Left lobe of liver (tissue), 2 donors: ENCODE data around the gene INPP5A. TPM values are rescaled to one million over a fixed set of nuclear protein-coding genes. Genes with fewer than 3 reads are reported as not detected.

ENCODE experiments used
- ATAC-seq: fragments of 200-7000 bp; cut with Tn5 transposase; one replicate; pipeline ENCODE4 v1.9.1; 2020; ENCODE audit warnings: mild to moderate bottlenecking, moderate library complexity
- DNase-seq: peaks from one replicate; pipeline ENCODE4 v3.0.0-alpha.2; 2020; ENCODE audit warnings: low spot score
- total RNA-seq: library from RNA; stranded (reverse); gene quantifications from one replicate; pipeline ENCODE4 v1.2.1, GENCODE V29; 2021
- donor health status: DM: no; HTN: no; CAD: no; lungs with moderate emphysema.
- donor health status: DM: no; HTN: yes; CAD: no.

INPP5A gene
- total RNA-seq, 1 donor from 2014 or later = 18.3 TPM

GRCh38 chr10:132591166-132591971 lies 53.8 kb downstream of the INPP5A start:
- DNase-seq (peak; percentile 82), ATAC-seq (peak; percentile 84)

- no peak for DNase-seq
- peak; percentile 37 for ATAC-seq
These were observed 55.3 kb downstream of the INPP5A start for GRCh38 chr10:132592790-132593383.

GRCh38 chr10:132593389-132593788 lies 55.8 kb downstream of the INPP5A start:
- ATAC-seq = no peak
- no peak for DNase-seq

DNA sequence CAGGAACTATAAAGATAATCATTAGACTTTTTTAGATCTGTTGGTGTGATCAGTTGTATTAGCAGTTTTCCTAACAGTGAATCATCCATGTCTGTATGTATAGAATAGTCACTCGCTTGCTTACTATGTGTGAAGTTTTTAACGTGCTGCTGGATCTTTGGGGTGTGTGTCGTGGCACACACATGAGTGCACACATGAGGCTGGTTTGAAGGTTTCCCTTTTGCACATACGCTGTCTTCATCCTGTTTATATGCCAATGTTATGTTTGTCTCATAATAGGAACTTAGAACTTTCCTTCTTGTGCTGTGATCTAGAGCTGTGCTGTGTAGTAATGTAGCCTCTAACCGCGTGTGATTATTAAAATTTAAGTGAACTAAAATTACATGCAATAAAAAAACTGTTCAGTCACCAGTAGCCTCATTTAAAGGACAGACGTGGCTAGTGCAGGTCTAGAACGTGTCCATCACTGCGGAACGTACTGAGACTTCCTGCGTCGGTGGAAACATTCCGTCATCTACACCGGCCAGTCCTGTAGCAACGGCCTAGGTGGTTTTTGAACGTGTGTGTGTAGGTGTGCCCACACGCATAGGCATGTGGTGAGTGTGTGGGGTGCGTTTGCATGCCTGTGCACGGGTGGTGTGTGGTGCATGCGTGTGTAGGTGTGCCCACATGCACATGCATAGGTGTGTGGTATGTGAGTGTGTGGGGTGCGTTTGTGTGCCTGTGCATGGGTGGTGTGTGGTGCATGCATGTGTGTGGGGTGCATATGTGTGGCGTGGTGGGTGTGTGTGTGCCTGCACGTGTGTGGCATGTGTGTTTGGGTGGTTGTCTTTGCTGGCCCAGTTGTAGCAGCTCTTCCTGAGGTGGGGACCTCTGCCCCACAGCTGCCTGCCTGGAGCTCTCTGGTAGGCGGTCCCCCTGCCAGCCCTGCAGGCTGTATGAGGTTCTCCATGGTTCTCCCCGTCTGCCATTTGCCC lies 56.6 kb downstream of the INPP5A start:
- peak; percentile 40 for DNase-seq
- ATAC-seq = no peak

- ATAC-seq = no peak
- DNase-seq = no peak
These were observed 57.4 kb downstream of the INPP5A start for GRCh38 chr10:132595021-132595420.

- DNase-seq = no peak
- ATAC-seq = no peak
These were observed 58.3 kb downstream of the INPP5A start for GRCh38 chr10:132595854-132596253.

DNA sequence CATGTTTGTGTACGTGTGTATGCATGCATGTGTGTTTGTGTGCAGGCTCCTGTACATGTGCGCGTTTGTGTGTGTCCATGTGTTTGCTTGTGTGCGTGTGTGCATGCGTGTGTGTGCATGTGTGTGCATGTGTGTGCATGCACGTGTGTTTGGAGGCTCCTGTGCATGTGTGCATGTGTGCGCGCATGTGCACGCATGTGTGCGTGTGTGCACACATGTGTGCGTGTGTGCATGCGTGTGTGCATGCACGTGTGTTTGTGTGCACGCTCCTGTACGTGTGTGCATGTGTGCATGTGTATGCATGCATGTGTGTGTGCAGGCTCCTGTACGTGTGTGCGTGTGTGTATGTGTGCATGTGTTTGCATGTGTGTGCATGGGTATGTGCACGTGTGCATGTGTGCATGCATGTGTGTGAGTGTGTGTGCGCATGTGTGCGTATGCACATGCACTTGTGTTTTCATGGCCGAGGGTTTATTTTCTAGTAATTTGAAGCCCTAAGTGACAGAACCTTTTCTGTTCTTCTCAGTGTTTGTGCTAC lies 59.2 kb downstream of the INPP5A start:
- DNase-seq = no peak
- ATAC-seq = no peak

DNA sequence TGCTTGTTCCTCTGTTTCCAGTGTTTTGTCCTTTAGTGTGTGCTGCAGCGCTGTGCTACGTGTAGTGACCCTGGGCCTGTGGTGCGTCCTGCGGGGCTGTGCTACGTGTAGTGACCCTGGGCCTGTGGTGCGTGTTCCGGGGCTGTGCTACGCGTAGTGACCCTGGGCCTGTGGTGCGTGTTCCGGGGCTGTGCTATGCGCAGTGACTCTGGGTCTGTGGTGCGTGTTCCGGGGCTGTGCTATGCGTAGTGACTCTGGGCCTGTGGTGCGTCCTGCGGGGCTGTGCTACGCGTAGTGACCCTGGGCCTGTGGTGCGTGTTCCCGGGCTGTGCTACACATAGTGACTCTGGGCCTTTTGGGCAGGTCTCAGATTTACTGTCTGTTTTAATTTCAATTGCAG lies 60.1 kb downstream of the INPP5A start:
- DNase-seq (no peak), ATAC-seq (no peak)

GRCh38 chr10:132599023-132599618 lies 61.5 kb downstream of the INPP5A start:
- DNase-seq (peak; percentile 50), ATAC-seq (peak; percentile 79)

DNA sequence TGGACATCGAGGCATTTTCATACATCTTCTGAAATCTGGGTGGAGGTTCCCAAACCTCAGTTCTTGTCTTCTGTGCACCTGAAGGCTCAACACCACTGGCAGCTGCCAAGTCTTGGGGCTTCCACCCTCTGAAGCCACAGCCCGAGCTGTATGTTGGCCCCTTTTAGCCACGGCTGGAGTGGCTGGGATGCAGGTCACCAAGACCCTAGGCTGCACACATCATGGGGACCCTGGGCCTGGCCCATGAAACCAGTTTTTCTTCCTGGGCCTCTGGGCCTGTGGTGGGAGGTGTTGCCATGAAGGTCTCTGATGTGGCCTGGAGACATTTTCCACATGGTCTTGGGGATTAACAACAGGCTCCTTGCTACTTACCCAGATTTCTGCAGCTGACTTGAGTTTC lies 62.1 kb downstream of the INPP5A start:
- DNase-seq (peak; percentile 28), ATAC-seq (no peak)

- DNase-seq (no peak), ATAC-seq (no peak)
These were observed 62.8 kb downstream of the INPP5A start for GRCh38 chr10:132600416-132600815.

- ATAC-seq (no peak), DNase-seq (no peak)
These were observed 64.0 kb downstream of the INPP5A start for GRCh38 chr10:132601567-132601966.

DNA sequence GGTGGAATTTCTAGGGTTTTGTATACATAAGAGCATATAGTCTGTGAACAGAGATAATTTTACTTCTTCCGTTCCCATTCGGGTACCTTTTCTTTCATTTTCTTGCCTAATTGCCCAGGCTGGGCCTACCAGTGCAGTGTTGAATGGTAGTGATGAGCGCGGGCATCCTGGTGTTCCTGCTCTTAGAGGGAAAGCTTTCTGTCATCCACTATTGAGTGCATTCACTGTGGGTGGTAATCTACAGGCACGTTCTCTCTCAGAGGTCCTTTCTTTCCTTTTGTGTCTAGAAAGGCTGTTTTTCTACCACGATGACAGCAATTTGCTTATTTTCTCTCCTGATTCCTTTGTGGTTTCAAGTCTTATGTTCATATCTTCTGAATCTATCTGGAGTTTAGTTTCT lies 65.0 kb downstream of the INPP5A start:
- ATAC-seq (no peak), DNase-seq (no peak)

DNA sequence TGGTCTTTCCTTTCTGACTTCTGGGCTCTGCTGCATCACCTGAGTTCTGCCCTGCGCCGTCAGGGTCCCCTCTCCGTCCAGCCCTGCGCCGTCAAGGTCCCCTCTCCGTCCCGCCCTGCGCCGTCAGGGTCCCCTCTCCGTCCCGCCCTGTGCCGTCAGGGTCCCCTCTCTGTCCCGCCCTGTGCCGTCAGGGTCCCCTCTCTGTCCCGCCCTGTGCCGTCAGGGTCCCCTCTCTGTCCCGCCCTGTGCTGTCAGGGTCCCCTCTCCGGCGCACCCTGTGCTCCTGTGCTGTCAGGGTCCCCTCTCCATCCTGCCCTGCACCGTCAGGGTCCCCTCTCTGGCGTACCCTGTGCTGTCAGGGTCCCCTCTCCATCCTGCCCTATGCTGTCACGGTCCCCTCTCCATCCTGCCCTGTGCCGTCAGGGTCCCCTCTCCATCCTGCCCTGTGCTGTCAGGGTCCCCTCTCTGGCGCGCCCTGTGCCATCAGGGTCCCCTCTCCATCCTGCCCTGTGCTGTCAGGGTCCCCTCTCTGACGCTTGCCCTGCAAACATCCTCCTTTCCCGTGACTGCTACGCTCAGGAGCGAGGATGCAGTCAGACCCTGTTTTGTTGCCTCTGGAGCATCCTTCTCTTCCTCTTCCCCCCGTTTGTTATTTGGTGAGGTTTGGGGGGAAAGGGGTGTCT lies 66.4 kb downstream of the INPP5A start:
- DNase-seq = peak; percentile 24
- no peak for ATAC-seq

DNA sequence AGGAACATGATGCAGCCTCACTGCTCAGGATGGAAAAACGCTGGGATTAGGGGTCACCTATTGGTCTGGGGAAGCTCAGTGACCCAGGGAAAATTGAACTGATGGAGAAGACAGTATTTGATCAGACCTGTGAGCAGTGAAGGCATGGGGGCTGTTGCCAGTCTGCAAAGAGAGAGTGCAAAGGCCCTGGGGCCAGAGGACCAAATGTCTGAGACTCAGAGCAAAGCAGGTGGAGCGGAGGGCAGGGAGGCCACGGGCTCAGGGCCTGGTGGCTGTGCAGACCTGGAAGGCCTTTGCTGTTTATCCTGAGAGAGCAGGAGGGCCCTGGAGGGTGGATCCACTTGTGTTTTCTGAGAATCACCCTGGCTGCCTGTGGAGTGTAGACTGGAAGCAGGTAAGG lies 67.1 kb downstream of the INPP5A start:
- peak; percentile 26 for DNase-seq
- ATAC-seq = no peak

GRCh38 chr10:132605390-132605789 lies 67.8 kb downstream of the INPP5A start:
- peak; percentile 40 for DNase-seq
- no peak for ATAC-seq

DNA sequence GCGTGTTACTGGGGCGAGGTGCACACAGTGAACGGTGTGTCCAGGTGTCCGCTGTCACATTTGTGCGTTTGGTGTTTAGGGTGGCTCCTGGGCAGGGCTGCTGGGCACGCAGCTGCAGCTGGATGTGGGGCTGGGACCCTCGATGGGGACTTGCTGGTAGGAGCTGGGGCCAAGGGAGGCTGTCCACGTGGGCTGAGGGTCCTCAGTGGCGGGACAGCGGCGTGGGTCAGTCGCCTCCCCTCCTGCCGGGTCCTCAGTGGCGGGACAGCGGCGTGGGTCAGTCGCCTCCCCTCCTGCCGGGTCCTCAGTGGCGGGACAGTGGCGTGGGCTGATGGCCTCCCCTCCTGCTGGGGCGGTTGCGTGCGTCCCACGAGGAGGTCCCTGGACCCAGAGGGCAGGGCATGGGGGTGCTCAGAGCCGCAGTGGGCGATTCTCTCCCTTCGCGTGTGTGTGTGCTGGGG lies 68.5 kb downstream of the INPP5A start:
- ATAC-seq = no peak
- peak; percentile 33 for DNase-seq

DNA sequence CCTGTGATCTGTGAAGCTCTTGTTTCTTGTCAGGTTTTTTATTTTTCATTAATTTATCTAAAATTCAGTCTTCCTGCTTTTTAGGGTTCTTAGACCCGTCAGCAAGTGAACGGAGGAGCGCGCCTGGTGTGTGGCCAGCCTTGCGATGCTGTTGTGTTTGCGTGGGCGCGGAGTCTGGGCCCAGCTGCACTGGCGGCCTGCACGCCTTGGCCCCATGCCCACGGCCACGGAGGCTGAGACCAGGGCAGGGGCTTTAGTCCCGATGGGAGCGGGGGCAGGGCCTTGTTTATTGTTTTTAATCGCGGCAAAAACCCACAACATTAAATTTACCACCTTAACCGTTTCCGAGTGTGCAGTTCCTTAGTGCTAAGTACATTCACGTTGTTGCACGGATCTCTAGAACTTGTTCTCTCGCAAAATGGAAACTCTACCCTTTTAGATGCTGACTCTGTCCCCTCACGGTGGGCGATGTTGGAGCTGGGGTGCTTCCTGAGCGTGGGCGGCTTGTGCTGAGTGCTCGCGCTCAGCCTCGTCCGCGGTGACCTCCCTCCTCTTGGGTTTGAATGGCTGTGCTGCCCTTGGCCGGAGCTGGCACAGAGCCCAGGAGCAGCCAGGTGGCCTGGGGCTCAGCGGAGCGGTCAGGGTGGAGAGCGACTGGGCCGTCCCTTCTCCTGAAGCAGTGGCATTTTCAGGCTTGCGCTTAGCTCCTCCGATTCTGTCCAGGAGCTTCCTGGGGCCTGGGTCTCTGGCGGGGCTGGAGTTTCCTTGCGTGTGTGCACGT lies 69.1 kb downstream of the INPP5A start:
- DNase-seq = peak; percentile 50
- ATAC-seq = peak; percentile 40

DNA sequence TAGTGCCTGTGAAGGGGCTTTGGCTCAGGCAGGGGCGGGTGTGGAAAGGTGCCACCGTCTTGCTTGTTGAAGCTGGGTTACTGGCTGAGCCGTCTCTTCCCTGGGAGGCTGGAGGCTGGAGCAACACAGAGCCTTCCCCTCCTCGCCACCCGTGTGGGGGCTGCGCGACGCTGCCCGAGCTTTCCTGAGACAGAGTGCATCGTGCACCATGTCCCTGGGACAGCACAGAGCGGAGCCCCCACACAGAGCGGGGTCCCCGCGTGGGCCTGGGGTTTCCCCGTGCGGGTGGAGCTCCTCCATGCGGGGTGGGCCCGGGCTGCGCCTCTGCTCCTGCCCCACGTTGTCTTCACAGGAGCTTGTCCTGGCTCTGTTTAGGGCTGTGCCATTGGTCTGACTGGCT lies 69.9 kb downstream of the INPP5A start:
- no peak for ATAC-seq
- DNase-seq = peak; percentile 40
